Smooth muscle cell of the brain vasculature (primary cell): ENCODE data around the gene ANXA11.
"Not testable (repeated sequence)": the region's sequence is repeated elsewhere in the genome, so short reads cannot be mapped to it uniquely, and the experiment has no call there.

ENCODE experiments used
- DNase-seq: peaks from one replicate; pipeline ENCODE4 v3.0.0-alpha.2; 2012; ENCODE audit warnings: low read depth, low spot score

The ANXA11 gene

DNA sequence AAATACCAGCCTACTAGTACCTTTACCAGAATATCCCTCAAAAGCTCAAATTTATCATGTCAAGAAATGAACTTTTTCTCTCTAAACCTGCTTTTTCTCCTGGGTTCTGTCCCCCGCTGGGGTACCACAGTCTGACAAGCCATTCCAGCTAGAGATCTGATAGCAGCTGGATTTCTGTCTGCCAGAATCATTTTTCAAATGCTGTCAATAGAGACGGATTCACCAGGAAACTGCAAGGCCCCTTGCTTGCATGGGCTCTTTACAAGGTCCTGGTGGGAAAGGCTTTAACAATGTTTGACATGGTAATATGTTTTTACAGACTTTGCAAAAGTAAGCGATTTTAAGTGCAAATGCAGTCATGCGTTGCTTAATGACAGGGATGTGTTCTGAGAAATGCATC lies 4.9 kb upstream of the ANXA11 start:
- DNase-seq: no peak

GRCh38 chr10:80207768-80208370 lies 2.5 kb upstream of the ANXA11 start:
- DNase-seq: no peak

GRCh38 chr10:80206277-80206655 lies 929 bp upstream of the ANXA11 start:
- DNase-seq: no peak

DNA sequence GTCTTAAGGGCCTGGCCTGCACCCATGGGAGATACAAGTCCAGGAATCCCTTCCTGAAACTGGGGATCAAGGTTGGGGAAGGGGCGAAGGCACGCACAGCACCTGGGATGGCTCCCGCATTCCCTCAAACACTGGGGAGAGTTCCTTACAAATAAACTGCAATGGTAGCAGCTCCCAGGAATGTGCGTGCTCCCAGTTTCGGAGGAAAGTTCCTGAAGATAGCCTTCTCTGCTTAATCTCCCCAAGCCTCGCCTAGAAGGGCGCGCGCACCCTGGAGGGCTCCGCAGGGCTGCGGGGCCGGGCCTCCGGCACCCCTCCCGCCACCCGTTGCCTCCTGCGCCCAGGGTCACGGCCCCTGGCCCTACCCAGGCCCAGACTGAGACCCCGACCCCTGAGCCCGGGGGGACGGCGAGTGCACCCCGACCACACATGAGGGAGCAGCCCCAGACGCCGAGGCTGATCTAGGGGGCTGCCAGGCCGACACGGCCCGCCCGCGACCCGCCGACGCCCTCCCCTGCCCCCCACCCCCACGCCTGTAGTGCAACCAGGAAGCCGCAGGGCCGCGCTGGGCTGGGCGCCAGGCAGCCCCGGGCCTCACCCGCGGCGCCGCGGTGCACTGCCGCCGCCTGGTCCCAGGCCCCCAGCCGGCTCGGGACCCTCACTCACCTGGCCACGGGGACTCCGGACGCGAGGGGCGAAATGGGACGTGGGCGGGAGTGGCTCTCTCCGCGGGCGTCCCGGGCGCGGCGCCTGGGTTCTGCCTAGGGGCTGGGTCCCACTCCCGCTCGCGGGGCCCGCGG lies 460 bp downstream of the ANXA11 start:
- DNase-seq: no peak

DNA sequence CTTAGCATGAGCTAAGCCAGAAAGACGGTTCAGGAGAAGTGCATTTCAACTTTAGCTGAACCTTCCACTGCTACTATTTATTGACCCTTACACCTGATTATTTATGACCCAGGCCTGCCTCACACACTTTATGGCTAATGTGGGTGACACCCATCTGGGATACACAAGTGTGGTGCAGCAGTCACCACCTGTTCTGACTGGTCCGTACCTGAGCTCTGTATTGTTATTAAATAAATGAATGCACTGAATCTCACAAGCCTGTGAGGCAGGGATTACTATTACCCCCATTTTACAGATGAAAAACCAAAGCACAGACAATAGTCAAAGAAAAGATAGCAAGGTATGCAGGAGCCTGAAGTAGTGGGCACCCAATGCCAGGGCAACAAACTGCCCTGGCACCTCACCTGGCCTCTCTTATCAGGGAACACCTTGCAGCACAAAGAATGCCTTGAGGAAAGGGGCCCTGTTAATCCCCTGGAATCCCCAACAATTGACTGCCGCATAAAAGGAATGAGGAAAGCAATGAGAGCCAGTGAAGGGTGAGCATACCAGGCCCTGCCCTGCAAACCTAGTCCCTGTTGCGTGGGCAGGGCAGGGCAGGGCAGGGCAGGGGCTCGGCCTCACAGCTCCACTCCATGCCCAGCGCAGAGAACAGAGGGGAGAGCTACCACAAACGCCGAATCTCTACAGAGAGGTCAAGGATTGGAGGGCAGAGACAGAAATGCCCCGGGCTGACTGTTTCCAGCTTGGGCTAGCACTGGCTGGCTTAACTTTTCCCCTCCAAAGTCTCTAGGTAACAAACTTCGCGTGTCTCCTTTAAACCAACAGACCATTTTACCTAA lies 1.3 kb downstream of the ANXA11 start:
- DNase-seq: no peak

DNA sequence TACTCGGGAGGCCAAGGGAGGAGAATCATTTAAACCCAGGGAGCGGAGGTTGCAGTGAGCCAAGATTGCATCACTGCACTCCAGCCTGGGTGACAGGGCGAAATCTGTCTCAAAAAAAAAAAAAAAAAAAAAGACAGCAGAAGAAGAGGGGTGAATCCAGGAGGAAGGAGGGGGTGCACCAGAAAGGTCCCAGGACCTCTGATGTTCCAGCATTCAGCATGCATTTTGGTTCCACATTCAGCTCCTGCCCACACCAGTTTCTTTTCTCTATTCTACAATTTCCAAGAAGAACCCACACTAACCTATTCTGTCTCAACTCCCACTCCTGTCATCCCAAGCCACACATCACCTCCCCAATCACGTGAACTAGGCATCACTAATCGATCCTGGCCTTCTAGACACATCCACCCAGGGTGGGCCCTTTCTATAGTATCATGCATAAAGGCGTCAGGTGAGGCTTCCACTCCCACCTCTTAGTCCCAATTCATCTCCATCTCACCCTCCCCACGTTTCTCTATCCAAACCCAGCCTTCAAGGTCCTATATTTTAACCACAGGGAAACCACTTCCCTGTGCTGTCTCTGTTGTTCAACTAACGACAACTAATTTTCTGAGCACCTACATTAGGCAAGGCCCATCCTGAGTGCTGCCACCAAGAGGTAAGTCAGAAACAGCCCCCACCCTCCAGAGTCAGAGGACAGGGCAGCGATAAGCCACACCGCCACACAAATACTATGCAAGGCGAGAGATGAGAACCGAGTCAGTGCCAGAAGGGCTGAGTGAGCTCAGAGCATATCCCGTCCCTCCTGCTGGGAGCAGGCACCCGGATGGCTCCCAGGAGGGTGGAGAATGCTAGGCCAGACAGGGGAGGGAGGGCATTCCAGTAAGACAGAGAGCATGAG lies 2.2 kb downstream of the ANXA11 start:
- peak; percentile 77 for DNase-seq

GRCh38 chr10:80202530-80202929 lies 2.8 kb downstream of the ANXA11 start:
- not testable (repeated sequence) for DNase-seq

DNA sequence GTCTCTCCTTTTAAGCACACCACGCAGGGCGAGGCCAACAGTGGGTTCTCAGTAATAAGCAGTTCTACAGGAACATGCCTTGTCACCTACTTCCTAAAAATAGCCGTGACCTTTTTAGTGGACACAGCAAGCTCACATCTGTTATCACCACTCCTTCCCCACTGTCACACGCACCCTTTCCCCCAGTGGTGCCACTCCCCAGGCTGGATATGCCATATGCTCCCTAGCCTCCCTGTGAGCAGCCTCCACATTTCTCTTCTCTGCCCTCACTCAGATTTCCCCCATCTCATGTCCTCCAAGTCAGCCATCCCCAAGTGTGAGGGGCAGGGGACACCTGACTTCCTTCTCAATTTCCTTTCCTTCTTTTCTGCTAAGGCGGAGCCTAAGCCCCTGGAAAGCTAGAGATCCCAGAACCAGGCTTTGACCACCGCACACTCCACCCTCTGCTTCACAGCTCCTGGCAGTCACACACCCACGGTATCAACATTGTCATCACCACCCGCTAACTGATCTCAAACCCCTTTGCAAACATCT lies 3.7 kb downstream of the ANXA11 start:
- DNase-seq: no peak

GRCh38 chr10:80200687-80201086 lies 4.7 kb downstream of the ANXA11 start:
- no peak for DNase-seq

DNA sequence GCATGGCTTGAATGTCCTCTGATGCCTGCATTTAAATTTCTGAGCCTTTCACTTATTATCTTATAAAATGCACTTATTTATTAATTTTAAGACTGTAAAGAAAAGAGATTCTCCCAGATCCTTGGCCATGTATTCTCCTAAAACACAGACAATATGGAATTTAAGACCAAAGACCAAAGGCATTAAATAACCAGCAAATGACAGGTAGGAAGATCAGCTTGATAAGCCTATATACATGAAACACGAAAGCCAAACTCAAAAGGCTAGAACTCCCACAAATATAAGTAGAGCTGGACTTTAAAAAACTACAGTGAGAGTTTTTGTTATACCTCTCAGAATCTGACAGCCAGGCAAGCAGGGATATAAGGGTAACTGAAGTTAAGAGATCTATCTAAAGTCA lies 5.1 kb downstream of the ANXA11 start:
- DNase-seq: no peak

DNA sequence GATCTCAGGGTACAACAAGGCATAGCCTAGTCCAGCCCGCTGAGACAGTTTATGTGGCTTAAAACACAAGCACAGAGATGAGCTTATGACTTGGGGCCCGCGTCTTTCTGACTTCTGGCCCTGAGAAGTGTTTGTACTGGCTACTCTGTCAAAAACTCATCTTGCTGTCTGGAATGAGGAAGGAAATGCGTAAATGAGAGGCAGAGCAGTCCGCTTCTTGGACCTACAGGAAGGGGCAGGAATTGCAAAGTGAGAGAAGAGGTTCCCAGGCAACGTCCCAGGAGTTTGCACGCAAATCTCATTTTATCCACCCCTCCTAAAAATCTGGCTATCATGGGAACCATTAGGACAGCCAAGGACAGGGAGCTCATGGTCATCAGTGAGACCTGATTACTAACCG lies 5.5 kb downstream of the ANXA11 start:
- DNase-seq: no peak

DNA sequence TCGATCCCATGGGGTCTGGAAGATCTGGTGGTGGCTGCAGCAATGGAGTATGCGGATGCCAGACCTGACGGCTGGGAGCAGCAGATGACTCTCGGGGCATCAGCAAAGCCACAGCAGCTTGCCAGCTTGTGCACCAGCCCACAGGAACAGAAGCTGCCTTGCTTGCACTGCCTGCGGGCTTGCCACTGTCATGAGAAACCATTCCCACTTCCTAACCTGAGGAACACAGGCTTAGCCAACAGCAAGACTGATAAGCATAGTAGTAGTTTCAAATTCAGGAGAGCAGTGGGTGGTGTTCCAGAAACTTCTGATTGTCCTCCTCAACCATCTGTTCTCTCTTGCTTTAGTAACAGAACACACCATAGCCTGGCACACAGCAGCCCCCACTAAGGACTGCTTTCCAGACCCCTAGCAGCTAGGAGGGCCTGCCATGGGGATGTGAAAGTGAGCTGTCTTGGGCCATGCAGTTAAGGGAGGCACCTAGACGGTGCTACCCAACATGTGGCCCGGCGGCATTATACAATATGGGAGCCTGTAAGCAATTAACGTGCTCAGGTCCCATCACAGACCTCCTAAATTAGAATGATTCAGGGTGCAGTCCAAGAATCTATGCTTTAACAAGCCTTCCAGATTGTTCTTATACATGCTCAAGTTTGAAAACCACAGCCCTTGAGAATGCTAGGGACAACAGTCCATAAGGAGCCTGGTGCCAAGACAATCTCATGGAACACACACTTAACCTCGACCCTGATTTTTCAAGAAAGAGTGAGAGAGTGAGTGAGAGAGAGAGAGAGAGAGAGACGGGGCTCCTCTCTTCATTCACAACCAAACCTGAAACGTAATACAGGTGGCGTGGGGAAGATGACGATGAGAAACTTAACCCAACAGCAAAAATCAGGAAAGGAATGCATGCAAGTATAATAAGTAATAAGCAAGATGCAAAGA lies 7.1 kb downstream of the ANXA11 start:
- DNase-seq: no peak

DNA sequence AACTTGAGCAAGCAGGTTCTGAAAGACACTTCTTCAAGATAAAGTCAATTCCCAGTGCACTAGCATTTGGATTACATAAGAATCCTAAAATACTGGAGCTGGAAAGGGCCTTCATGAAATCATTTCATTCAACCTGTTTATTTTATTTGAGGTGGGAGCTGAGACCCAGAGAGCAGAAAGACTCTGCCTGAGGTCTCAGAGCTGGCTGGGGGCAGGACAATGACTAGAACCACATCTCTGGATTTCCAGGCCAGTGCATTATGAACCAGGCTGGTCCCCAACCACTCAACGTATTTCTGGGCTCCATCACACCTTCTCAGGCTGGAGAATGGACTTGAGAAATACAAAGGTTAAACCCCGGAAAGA lies 8.4 kb downstream of the ANXA11 start:
- no peak for DNase-seq

DNA sequence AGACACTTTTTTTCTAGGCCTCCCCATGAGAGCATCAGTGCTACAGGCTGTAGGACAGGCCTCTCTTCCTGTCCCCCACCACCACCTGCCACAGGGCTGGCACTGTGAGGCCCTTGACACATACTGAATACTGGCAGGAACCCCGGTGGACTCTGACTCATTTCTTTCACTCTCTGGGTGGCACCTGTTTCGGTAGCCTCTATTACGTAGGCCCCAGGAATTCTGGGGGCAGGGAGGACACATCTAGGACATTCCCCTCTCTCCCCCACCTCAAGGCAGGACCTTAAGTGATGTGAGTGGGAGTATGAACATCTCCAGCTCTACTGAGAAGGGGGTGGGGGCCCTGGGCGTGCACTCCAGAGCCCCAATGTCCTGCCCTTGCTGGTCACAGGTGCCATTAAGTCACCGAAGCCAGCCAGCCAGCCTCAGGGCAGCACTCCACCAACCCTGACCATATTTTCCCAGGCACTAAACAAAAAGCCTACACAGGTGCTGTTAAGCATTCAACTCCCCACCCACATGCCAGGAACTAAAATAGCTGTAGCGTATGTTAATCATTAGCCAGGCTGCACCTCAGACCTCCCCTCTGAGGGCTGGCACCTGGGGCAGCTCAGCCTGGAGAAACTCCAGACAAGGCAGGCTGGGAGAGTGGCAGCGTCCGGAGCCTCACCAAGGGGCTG lies 8.9 kb downstream of the ANXA11 start:
- no peak for DNase-seq

DNA sequence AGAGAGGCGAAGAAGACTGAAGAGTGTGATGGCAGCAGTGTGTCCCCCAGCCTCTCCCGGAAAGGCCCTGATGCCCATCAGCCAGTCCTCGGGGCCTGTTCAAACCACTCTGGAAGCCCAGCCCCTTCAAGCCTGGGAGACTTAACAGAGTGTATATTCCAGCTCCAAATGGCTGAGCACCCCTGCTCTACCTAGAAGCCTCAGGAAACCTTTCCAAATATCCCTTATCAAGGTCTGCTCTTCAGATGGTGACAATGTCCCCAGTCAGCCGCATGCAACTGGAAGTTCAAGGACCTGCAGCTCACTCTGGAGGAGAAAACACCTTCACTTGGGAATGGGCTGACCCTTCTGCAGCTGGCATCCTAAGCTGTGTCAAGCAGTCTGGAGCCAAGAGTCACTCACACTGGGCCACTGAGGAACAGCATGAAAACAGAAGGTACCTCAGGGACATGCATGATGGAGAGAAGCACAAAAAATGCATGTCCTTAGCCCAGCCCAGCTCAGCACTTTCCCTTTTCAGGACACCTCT lies 10.2 kb downstream of the ANXA11 start:
- DNase-seq: no peak

GRCh38 chr10:80194373-80195045 lies 10.8 kb downstream of the ANXA11 start:
- no peak for DNase-seq

GRCh38 chr10:80192553-80192952 lies 12.8 kb downstream of the ANXA11 start:
- DNase-seq: no peak

DNA sequence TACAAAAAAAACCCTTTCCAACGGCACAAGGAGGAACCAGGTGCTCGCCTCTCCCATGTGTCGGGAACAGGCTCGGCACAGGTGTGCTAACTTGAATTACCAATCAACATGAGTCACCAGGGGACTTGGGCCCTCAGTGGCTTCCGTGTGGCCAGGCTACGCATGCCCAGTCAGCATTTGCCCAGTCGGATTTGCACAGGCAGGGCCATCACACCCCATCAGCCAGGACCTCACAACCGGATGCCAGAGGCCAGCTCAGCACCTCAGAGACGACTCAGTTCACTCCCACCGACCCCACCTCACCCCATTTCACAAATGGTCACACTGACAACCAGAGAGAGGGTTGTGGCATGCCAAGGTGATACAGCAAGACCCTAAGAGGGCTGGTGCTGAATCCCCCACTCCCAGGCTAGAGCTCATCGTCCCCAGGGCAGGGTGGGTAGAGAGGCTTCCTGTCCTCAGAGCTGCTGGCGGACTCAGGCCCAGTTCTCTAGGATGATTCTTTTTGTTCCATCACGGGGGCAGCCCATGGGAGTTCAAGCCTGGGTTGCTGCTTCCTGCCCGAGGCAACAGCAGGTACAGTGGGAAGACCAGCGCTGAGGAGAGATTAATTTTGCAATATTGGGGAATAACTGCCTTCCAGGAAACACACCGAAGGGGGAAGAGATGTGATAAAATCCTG lies 13.6 kb downstream of the ANXA11 start:
- DNase-seq: no peak
